CD4-positive, alpha-beta T cell treated with Interleukin-15 for 4 hours (primary cell): ENCODE measurements around the gene ZP2.
"Not testable (repeated sequence)": the region's sequence is repeated elsewhere in the genome, so short reads cannot be mapped to it uniquely, and the experiment has no call there.

Source experiments
- DNase-seq: peaks from one replicate; pipeline ENCODE4 v3.0.0-alpha.2; 2020; ENCODE audit warnings: low spot score

Gene ZP2

GRCh38 chr16:21170116-21170515 is 41.3 kb downstream of the ZP2 start:
- not testable (repeated sequence) for DNase-seq

- DNase-seq: no peak
These were observed 42.0 kb downstream of the ZP2 start for GRCh38 chr16:21169249-21169981.

DNA sequence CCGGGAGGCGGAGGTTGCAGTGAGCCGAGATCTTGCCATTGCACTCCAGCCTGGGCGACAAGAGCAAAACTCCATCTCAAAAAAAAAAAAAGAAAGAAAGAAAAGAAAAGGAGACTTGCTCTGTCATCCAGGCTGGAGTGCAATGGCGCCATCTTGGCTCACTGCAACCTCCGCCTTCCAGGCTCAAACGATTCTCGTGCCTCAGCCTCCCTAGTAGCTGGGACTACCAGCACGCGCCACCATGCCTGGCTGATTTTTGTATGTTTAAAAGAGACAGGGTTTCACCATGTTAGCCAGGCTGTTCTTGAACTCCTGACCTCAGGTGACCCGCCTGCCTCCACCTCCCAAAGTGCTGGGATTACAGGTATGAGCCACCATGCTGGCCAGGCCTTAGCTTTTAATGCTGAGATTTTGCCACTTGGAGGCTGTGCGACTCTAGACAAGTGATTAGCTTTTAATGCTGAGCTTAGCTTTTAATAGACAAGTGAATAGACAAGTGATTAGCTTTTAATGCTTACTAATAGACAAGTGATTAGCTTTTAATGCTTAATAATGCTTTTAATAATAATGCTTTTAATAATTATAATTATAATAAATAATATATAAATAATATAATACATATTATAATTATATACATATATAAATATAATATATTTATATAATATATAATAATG is 43.3 kb downstream of the ZP2 start:
- no peak for DNase-seq

- no peak for DNase-seq
These were observed 44.0 kb downstream of the ZP2 start for GRCh38 chr16:21167360-21167759.

DNA sequence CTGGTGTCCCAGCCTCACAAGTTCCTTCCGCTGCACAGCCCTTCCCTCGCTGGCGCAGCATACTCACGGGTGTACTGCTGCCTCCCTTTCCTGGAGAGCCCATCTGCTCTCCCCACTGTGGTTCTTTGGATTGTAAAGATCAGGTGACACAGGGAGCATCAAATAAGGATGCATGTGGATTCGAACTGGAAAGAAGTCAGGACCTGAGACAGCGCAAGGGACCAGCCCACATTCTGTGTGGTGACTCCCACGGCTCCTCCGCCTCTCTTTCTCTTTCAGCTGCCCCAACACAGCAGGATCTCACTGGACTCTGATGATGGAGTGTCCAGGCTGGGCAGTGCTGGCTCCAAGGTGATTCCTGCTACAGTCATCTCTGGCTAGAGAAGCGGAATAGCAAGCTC is 44.8 kb downstream of the ZP2 start:
- no peak for DNase-seq

DNA sequence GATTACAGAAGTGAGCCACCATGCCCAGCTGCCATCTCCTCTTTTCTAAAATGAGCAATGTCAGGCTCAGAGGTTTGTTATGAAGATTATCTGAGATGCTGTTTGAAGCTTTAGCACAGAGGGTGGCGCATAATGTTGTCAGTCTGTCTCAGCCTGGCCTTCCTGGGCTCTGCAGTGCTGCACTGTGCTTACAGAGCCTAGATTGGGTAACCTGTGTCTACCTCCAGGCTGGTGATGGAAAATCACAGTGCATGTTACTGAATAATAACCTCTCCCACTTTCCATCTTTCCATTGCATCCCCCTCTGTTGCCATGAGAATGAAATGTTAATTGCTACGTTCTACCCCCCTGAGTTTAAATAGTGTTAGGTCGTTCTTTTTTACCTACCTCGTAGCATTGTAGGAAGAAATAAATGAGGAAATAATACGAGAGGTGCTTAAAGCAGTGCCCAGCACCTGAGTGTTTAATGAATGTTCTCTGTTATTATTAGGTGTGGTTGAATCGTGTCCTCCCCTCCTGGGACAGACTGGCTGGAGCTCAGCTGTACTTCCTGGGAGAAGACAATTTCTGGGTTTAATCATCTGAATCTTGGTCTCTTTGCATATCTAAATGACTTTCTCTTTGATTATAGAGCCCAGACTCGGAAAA is 46.7 kb downstream of the ZP2 start:
- no peak for DNase-seq

- DNase-seq: no peak
These were observed 47.8 kb downstream of the ZP2 start for GRCh38 chr16:21163576-21163975.

GRCh38 chr16:21162661-21163151 is 48.7 kb downstream of the ZP2 start:
- no peak for DNase-seq

DNA sequence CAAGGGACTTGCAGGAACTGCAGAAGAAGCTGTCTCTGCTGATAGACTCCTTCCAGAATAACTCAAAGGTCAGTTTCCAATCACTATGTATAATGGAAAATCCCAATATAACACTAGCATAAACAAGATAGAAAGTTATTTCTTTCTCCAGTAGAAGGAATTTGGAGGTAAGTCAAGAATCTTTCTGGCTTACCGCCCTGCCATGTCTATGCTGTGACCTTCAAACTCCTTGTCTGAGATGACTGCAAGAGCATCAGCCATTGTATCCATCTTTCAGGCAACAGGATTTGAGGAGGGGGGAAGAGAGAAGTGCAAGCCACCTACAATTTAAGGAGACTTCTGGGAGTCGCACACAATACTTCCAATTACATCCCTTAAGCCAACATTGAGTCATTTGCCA is 50.2 kb downstream of the ZP2 start:
- DNase-seq: no peak

DNA sequence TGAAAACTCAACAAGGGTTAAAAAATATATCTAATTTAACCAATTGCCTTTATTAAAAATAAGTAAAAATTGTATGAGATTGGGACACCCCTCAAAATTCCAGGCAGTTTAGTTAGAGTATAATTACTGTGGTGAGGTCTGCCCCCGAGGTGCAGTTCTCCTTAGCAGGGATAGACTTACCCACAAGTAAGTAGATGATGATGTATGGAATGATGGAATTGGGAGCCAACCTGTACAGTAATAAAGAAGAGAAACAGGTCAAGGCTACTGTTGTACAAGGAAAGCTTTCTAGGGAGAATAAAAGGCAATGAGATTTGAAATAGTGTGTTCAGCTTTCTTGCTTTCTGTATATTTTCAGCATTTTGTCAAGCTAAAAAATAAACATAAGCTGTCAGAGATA is 51.1 kb downstream of the ZP2 start:
- no peak for DNase-seq

- DNase-seq: no peak
These were observed 52.0 kb downstream of the ZP2 start for GRCh38 chr16:21159281-21159951.

GRCh38 chr16:21158208-21159110 is 52.9 kb downstream of the ZP2 start, which contains the start of gene LDAF1:
TSS of gene LDAF1 (plus strand) at chr16:21158674. CDS start at chr16:21161183, 2,509 bp downstream.
- DNase-seq: peak; percentile 67

DNA sequence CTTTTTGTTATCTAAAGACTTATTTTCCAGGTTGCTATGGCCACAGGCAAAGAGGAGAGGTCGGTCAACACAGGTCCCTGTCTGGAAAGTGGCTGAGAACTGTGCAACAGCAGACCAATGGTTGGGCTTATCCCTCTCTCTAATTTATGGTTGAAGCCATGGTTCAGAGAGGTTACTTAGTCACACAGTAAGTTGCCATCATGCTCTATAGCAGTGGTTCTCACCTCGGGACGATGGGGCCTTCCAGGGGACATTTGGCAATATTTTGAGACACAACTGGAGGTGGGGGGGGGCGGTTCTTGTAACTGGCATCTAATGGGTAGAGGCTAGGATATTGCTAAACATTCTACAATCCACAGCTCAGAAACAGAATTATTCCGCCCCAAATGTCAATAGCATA is 53.7 kb downstream of the ZP2 start:
- no peak for DNase-seq

DNA sequence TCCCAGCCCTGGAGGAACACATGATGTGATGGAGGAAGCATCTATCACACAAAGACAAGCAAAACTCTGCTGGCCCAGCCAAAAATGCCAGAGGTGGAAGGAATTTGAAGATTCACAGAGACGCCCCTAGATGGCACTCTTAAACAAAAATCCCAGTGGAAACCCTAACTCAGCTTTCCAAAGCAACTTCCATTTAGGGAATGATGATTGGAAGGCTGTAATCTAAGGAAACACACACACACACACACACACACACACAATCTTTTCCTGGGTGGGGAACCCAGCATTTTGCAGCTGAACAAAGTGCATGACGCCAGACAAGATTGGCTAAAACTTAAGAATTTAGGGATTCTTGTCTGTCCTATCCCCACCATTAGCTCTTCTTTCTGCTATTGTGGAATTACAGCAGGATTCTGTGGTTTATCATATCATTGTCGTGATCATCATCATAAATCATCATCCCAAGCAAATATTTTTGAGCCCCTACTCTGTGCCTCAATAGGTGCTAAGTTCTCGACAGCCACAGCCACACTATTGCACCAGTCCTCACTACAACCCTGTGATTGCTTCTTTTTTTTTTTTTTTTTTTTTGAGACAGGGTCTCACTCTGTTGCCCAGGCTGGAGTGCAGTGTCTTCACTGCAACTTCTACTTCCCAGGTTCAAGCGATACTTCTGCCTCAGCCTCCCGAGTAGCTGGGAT is 54.5 kb downstream of the ZP2 start:
- DNase-seq: peak; percentile 12

DNA sequence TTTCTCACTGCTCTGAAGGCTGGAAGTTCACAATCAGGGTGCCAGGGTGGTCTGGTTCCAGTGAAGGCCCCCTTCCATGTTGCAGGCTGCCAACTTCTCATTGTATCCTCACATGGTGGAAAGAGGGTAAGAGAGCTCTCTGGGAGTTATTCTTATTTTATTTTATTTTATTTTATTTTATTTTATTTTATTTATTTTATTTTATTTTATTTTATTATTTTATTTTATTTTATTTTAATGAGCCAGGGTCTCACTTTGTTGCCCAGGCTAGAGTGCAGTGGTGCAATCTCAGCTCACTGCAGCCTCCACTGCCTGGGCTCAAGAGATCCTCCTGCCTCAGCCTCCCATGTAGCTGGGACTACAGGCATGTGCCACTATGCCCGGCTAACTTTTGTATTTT is 55.4 kb downstream of the ZP2 start:
- not testable (repeated sequence) for DNase-seq

DNA sequence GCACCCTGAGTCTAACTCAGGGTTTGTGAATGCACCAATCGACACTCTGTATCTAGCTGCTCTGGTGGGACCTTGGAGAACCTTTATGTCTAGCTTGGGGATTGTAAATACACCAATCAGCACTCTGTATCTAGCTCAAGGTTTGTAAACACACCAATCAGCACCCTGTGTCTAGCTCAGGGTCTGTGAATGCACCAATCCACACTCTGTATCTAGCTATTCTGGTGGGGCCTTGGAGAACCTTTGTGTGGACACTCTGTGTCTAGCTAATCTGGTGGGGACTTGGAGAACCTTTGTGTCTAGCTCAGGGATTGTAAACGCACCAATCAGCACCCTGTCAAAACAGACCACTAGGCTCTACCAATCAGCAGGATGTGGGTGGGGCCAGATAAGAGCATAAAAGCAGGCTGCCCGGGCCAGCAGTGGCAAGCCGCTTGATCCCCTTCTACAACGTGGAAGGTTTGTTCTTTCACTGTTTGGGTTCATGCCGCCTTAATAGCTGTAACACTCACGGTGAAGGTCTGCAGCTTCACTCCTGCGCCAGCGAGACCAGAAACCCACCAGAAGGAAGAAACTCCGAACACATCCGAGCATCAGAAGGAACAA is 58.1 kb downstream of the ZP2 start:
- DNase-seq: not testable (repeated sequence)

GRCh38 chr16:21152160-21153030 is 59.0 kb downstream of the ZP2 start:
- DNase-seq: not testable (repeated sequence)

DNA sequence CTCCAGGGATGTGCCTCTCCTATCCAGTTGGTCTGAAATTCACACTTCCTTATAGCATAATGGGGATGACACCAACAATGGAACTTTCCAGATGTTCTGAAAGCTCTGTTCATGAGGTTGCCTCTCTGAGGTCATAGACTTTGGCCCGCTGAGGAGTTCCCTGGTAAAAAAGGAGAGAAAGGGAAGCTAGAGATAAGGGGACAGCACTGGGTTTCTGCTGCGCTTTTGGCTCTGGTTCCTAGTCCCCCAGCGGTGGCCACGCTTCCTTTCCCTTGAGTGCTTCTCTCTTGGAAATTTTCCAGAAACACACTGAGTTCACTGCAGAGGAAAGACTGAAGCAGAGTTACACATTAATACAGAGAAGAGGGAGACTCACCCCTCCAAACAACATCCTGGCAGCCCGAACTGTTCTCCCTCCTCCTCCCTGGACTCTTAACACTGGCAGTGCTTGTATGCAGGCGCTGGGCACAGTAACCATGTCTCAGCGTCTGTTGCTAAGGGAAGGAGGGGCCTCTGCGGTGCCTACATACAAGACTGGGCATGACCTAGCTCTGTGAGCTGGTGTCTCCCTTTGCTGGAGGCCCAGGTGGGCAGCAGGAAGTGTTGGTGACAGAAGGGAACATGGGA is 60.9 kb downstream of the ZP2 start, which contains the start of gene DNAH3:
TSS of gene DNAH3 (minus strand) at position 472 of the 627 bp plus-strand sequence. CDS start 527 bp downstream, outside the sequence.
- no peak for DNase-seq
